ENCODE results near the gene EVX2. TPM values are rescaled to one million over a fixed set of nuclear protein-coding genes. Genes with fewer than 3 reads are reported as not detected.

The EVX2 gene
- total and polyA plus RNA-seq, 2 of the 4 experiments (the other 2 are of a cell fraction), result not detected

GRCh38 chr2:176027806-176028205 lies 56.0 kb downstream of the EVX2 start:
- Histone ChIP-seq H3K4me1 (ENCODE audit: control insufficient read depth, insufficient read depth, low read length) (no peaks in the 10 kb centered on the region), H3K27ac (ENCODE audit: insufficient read depth, low read length) (no peak overlapping the region), H4K8ac (ENCODE audit: low read depth in 2 of 2, low read length in 2 of 2) (no peak overlapping the region), H3K27me3 (ENCODE audit: control insufficient read depth, insufficient read depth, low read length) (no peaks in the 10 kb centered on the region), H4K91ac (ENCODE audit: insufficient read depth, low read depth, low read length) (no peak overlapping the region), H3K4ac (ENCODE audit: low read depth, low read length) (no peak overlapping the region), H2AFZ (replicated peaks; ENCODE audit: low read length, poor library complexity) (no peak overlapping the region), H3K14ac (replicated peaks; ENCODE audit: low read depth, low read length) (no peak overlapping the region), H4K5ac (ENCODE audit: low read depth, low read length) (no peak overlapping the region), H3K18ac (ENCODE audit: low read depth, low read length) (no peak overlapping the region), H2AK5ac (ENCODE audit: low read depth, low read length) (no peak overlapping the region), H3K9ac (ENCODE audit: low read depth, low read length) (no peak overlapping the region), H3K79me1 (ENCODE audit: low read depth in 1 of 2, low read length in 2 of 2) (no peaks in the 10 kb centered on the region), H2BK15ac (ENCODE audit: low read depth, low read length) (no peak overlapping the region), H3K9me1 (ENCODE audit: insufficient read depth, low read length) (no peaks in the 10 kb centered on the region), H2BK5ac (ENCODE audit: low read depth, low read length, poor library complexity, severe bottlenecking) (no peak overlapping the region), H4K20me1 (ENCODE audit: insufficient read depth, low read length) (no peaks in the 10 kb centered on the region), H3K36me3 (ENCODE audit: control insufficient read depth, insufficient read depth, low read length) (no peaks in the 10 kb centered on the region), H2BK20ac (ENCODE audit: low read depth, low read length) (no peak overlapping the region), H3K9me3 (ENCODE audit: control insufficient read depth, insufficient read depth, low read length) (no peaks in the 10 kb centered on the region), H3K4me3 (ENCODE audit: insufficient read depth, low read depth, low read length) (no peak overlapping the region), H3K4me2 (ENCODE audit: low read depth, low read length) (no peak overlapping the region), H3K23ac (ENCODE audit: low read depth, low read length) (no peak overlapping the region), H2BK120ac (ENCODE audit: low read depth, low read length) (no peak overlapping the region), H2AK9ac (replicated peaks; ENCODE audit: low read depth, low read length, poor library complexity) (no peak overlapping the region), H3K56ac (ENCODE audit: extremely low read depth, insufficient read depth, low read length) (no peak overlapping the region)
- ChIA-PET POLR2A (ENCODE audit: unreplicated experiment) (no interaction called here), CTCF (no interaction called here)
- no peak for DNase-seq
- in situ Hi-C loops (cut with MboI; ENCODE audit: low sequenced_read_pairs) (no loop called here), dilution Hi-C loops (cut with HindIII; ENCODE audit: low sequenced_read_pairs, unreplicated experiment) (no loop called here), intact Hi-C loops (cut with micrococcal nuclease) (no loop called here)
- no peak for ATAC-seq (ENCODE audit: low read depth)
- no peak for TF ChIP-seq CHD1 (IDR thresholded peaks at IDR 0.05; ENCODE audit: low read depth, low read length)
- no peak for TF ChIP-seq POLR2A (IDR thresholded peaks at IDR 0.05; ENCODE audit: low read depth, low read length)
- TF ChIP-seq SMC3 (IDR thresholded peaks at IDR 0.05; ENCODE audit: low read depth, low read length), result no peak
- TF ChIP-seq USF2 (IDR thresholded peaks at IDR 0.05; ENCODE audit: low read depth, low read length), result no peak
- no peak for TF ChIP-seq CEBPB (IDR thresholded peaks at IDR 0.05; ENCODE audit: low read depth, low read length)
- TF ChIP-seq FOS (IDR thresholded peaks at IDR 0.05; ENCODE audit: low read depth, low read length), result no peak
- TF ChIP-seq NFE2L2 (IDR thresholded peaks at IDR 0.05; ENCODE audit: low read depth, low read length), result no peak
- no peak for TF ChIP-seq RAD21 (IDR thresholded peaks at IDR 0.05; ENCODE audit: low read length)
- TF ChIP-seq BHLHE40 (IDR thresholded peaks at IDR 0.05; ENCODE audit: low read depth, low read length), result no peak
- TF ChIP-seq ELK1 (IDR thresholded peaks at IDR 0.05; ENCODE audit: borderline replicate concordance, low read depth, low read length), result no peak
- TF ChIP-seq RCOR1 (IDR thresholded peaks at IDR 0.05; ENCODE audit: insufficient replicate concordance, low read length), result no peak
- no peak for TF ChIP-seq CTCF (conservative IDR thresholded peaks at IDR 0.05; ENCODE audit: low read depth, low read length)
- TF ChIP-seq MAFK (IDR thresholded peaks at IDR 0.05; ENCODE audit: low read depth, low read length), result no peak
- TF ChIP-seq MXI1 (IDR thresholded peaks at IDR 0.05; ENCODE audit: borderline replicate concordance, low read depth, low read length), result no peak
- WGBS, 2 experiments (ENCODE audit: extremely low coverage in 2 of 2, insufficient read length in 1 of 2), result no CpG with 5 or more reads among the region's 2 CpGs
- BruUV-seq (replicated peaks), result no TSS peak

Measured in IMR-90 (cell line).